Raji (cell line): ENCODE results near the gene ALDH3A2.

Experiments used
- POLR2A ChIP-seq: IDR thresholded peaks from 2 replicates; pipeline ENCODE4 v1.6.1; 2011; ENCODE audit warnings: low read depth, low read length, control low read depth; ENCODE audit not compliant: insufficient read depth

The ALDH3A2 gene

GRCh38 chr17:19646788-19647696 is 1.5 kb upstream of the ALDH3A2 start:
- no peak for TF ChIP-seq POLR2A

DNA sequence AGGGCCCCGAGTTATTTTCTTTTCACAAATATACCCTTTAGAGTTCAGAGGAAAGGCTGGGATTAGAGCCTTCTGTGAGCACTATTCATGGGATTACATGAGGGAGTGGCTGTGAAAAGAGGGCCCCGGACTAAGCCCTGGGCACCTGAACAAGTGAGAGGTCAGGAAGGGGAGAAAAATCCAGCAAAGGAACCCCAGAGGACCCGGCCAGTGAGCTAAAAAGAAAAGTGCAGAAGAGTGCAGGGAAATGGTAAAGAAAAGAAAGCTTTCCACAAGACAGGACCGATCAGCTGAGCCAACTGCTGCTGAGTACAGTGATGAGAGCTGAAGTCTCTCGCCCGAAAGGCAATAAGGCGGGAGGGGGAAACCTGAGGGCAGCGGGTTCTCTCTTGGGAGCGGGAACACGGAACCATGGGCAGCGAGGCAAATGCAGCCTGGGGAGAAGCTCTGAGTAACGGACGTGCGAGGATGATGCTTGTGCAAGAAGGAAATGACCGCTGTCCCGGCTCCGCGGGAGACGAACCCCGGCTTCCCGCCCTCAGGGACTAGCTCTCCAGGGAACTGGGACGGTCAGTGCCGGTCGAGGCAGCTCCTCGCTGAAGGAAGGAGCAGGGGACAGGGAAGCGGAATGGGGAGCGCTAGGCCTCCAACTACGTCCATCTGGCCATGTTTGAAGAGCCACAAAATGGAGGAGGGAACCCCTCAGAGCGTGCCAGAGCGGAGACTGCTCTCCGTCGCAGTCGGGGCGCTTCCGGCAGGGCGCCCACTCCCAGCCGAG is 665 bp upstream of the ALDH3A2 start:
- TF ChIP-seq POLR2A = no peak

GRCh38 chr17:19649274-19649541 is 657 bp downstream of the ALDH3A2 start:
- TF ChIP-seq POLR2A = no peak

- TF ChIP-seq POLR2A = no peak
Measured at GRCh38 chr17:19650826-19651225, 2.3 kb downstream of the ALDH3A2 start.

DNA sequence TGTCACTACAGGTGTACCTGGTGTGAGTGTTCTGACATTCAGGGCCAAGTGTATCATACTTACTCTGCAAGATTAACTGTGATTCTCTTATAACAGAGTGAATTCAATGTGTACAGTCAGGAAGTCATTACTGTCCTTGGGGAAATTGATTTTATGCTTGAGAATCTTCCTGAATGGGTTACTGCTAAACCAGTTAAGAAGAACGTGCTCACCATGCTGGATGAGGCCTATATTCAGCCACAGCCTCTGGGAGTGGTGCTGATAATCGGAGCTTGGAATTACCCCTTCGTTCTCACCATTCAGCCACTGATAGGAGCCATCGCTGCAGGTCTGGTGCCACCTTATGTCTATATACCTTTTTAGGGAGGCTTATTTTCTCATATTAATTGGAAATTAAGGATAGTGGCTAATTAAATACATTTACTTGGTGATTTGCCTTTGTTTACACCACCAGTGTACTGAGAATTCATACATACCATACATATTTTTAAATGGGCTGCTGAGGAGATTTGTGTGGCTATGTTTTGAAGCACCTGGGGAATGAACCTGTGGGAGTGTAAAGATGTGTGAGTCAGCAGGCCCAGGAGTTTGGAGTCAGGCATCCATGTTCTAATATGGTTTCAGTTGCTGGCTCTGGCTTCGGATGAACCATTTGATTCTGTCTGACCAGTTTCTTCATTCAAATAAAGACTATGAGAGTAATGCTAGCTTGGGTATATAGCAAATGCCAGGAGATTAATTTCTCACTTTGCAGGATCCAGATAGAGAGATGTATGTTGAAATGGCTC is 3.1 kb downstream of the ALDH3A2 start:
- TF ChIP-seq POLR2A = no peak

DNA sequence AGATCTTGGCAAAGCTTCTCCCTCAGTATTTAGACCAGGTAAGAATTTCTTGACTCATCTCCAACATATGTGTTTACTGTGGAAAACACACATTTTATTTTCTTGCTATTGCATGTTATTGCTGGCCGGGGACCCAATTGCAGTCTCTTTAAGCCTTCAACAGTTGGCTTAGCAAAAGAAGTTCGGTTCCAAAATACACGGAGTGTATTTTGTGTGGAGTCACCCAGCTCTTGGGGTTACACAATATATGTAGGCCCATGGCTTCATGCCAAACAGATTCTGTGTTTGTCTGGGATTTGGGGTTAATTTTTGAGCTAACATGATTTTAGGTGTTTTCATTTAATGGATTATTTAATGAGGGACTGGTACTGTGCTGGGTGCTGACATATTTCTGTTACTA is 4.0 kb downstream of the ALDH3A2 start:
- no peak for TF ChIP-seq POLR2A

- no peak for TF ChIP-seq POLR2A
Measured at GRCh38 chr17:19654342-19654886, 5.9 kb downstream of the ALDH3A2 start.

DNA sequence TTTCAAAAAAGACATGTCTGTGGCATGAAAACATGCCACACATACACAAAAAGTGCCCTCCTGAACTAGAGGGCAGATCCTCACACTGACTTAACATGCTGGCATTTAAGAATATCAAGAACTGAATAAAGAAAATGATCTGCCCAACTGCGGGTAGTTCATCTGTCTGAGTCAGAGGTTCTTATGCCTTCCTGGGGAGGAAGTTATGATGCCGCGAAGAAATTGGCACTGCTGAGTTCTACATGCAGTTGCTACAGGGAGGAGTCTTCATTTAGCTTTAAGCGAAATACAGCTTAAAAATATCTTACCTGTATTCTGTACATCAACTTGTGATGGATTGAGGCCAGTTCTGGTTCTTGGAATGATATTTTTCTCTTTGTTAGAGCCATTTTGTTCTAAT is 6.3 kb downstream of the ALDH3A2 start:
- no peak for TF ChIP-seq POLR2A

GRCh38 chr17:19656336-19656735 is 7.8 kb downstream of the ALDH3A2 start:
- TF ChIP-seq POLR2A = no peak

DNA sequence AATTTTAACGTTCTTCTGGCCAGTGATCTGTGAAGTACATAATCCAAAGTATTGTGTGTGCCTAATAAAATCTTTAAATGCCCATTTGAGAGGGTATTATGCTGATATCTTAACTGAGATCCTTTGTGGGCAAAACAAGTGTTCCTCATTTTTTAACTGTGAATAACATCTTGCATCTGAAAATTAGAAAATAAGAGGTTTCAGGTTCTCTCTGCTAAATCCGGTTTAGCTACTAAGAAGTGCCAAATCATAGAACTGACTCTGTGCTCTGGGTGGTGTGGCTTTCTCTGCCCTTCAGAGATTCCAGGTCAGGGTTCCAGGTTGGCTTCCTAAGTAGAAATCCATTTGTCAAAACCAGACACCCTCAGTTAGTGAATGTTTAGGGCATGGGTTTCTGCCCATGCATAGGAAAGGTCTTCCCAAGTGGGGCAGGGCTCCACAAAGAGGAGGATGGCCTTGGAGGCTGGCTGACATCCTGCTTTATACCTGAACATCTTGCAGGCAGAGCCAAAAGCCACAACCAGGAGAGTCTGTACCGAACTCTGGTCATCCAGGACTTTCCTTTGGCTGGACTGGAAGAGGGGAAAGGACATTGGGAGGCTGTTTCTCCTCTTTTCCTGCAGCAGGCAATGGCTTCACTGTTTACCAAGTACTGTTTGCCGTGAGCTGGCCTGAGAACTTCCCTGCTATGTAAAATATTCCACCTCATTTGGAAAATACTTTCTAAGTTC is 8.5 kb downstream of the ALDH3A2 start:
- TF ChIP-seq POLR2A = no peak

DNA sequence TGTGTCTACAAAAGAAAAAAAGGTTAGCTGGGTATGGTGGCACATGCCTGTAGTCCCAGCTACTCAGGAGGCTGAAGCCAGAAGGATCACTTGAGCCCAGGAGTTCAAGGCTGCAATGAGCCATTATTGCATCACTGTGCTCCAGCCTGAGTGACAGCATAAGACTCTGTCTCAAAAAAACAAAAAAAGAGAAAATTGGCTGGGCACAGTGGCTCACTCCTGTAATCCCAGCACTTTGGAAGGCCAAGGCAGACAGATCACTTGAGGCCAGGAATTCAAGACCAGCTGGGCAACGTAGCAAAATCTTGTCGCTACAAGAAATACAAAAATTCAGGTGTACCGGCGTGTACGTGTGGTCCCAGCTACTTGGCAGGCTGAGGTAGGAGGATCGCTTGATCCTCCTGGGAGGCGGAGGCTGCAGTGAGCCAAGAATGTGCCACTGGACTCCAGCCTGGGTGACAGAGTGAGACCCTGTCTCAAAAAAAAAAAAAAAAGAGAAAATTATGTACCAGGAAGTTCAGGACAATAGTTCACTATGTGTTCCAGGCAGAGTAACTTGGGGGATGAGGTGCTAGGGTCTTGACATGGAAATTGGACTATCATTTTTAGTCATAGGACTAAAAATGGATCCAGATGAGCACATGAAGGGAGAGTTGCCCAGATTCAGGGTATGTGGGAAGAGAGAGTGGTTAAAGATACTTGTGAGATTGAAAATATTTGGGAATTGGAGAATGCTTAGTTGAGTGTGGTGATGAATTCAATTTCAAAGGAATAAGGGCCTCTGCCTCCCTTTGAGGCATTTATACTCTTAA is 11.0 kb downstream of the ALDH3A2 start:
- no peak for TF ChIP-seq POLR2A

DNA sequence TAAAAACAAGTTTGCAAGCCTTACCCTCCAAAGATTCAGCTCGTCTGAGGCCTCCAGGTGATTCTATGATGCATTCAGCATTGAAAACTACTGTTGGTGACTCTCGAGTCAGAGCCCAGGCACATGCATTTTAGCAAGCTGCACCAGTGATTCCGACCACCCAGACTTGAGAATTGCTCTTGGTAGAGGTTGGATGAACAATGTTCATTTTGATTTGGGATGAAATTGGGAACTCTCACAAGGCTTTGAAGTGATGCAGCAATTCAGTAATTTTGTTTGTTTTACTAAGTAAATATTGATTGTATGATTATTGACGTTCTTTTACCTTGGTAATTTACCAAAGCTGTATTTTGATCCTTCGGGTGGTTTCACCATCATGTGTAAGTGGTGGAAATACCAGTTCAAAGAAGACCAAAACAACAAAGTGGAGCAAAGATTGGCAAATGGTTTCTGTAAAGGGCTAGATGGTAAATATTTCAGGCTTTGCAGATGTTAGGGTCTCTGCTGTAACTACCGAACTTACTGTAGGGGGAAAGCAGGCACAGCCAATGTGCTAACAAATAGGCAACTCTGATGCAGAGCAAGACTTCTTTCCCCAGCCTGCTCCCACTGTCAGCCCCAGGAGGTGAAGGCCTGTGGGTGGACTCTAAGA is 11.8 kb downstream of the ALDH3A2 start:
- no peak for TF ChIP-seq POLR2A

DNA sequence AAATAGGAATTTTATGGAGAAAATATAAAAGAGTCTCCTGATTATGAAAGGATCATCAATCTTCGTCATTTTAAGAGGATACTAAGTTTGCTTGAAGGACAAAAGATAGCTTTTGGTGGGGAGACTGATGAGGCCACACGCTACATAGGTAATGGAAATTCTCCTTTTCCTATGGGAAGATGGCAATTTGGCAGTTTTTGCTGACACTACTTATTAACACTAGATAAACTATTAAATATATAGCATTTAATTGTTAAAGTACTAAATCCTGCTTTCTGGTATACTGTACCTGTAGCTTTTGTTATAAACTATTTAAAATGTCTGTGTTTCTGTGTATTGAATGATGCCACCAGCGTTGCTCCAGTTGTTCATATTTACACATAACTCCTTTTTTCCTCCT is 12.6 kb downstream of the ALDH3A2 start:
- TF ChIP-seq POLR2A = no peak
